ENCODE measurements around the gene PKP4. TPM values are rescaled to one million over a fixed set of nuclear protein-coding genes. Genes with fewer than 3 reads are reported as not detected.

Gene PKP4
- total RNA-seq, 2 donors from 2014 or later = 43.7 to 67.3 TPM

DNA sequence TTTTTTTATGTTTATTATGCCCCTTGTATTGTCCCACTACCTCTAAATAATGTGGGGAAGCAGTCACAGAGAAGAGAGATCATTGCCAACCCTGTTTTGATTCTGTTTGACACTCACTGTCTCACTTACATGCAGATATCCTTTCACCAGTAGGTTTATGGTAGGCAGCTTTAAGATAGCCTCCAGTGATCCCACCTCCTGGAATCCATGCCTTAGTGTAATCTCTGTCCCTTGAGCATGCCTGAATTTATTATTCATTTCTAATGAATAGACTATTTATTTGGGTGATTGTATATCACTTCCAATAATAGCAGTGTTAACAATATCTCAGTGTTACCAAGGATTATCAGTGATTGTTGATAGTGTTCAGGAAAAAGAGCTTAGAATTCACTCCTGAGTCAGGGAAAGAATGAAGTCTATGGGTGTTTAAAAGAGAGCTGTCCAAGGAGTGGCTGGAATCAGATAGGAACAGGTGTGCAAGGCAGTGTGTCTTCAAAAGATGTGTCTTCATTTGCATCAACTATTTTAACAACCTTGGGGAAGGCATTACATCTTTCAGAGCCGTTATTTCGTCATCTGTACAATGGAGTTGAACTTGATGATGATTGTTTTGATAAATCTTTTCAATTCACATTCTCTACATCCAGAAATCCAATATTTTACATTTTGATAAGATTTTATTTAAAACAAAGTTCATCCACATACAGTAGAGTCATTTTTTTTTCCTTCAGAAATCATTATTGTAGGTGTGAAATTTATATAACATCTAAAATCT is 31.9 kb downstream of the PKP4 start:
- intact Hi-C loops (cut with DNase I) = no loop called here
- Histone ChIP-seq H3K4me1 (no peaks in the 10 kb centered on the region), H3K36me3 (no peaks in the 10 kb centered on the region), H3K4me3 (no peak overlapping the region), H3K9ac (ENCODE audit: low read depth in 2 of 2, low read length in 2 of 2) (no peak overlapping the region), H3K27me3 (no peaks in the 10 kb centered on the region), H3K9me3 (no peaks in the 10 kb centered on the region), H3K27ac (no peak overlapping the region)
- DNase-seq = no peak
- TF ChIP-seq, protein P1, sequence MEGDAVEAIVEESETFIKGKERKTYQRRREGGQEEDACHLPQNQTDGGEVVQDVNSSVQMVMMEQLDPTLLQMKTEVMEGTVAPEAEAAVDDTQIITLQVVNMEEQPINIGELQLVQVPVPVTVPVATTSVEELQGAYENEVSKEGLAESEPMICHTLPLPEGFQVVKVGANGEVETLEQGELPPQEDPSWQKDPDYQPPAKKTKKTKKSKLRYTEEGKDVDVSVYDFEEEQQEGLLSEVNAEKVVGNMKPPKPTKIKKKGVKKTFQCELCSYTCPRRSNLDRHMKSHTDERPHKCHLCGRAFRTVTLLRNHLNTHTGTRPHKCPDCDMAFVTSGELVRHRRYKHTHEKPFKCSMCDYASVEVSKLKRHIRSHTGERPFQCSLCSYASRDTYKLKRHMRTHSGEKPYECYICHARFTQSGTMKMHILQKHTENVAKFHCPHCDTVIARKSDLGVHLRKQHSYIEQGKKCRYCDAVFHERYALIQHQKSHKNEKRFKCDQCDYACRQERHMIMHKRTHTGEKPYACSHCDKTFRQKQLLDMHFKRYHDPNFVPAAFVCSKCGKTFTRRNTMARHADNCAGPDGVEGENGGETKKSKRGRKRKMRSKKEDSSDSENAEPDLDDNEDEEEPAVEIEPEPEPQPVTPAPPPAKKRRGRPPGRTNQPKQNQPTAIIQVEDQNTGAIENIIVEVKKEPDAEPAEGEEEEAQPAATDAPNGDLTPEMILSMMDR (IDR thresholded peaks at IDR 0.05) = no peak

DNA sequence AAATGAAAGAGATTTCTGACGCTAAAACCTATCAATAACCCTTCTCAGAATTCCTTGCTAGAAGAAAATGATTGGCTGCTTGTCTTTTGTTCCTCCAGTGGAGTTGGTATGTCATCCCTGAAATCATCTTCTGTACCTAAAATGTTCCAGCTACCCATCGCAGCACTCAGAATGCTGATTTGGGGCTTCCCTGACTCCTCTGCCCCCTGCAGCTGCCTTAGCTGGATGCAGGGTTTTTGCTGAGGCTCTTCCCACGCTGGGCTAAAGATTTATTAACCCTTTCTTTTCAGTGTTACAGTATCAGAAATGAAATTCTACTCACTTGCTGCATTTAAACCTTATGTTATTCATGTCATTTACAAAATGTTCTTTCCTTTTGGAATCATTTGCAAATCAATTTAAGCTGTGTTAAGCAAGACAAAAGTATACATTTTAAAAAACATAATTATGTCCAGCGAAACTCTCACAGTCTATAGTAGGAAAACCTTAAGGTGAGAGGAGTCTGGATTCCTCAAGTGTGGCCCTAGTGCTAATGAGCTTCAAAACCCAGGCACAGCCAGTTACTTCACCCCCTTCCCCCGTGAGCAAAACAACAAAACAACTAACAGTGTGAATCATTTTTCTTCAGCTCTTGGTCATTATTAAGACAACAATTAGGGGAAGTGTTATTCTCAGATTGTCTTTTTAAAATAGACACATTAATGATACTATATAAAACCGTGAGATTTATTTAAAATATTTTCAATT is 32.8 kb downstream of the PKP4 start:
- intact Hi-C loops (cut with DNase I) = no loop called here
- H3K27ac ChIP-seq = no peak overlapping the region
- TF ChIP-seq, protein P1 (IDR thresholded peaks at IDR 0.05) = no peak

DNA sequence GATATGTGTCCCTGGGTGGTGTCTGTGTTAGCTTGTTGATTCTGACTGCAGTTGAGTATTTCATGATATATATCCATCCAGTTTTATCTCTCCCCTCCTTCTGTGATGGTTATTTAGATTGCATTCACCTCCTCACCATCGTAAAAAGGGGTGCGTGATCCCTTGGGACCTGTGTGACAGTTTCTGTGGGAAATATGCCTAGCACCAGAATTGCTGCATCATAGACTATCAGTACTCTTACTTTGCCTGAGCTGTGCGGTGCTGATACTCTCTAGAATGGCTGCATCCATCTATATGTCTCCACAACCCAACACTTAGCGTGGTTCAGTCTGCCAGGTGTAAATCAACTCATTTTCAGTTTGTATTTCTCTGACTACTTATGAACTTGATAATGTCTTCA is 34.3 kb downstream of the PKP4 start:
- Histone ChIP-seq H3K27ac (no peak overlapping the region), H3K9me3 (no peaks in the 10 kb centered on the region), H3K27me3 (no peaks in the 10 kb centered on the region), H3K36me3 (no peaks in the 10 kb centered on the region), H3K9ac (ENCODE audit: low read depth in 2 of 2, low read length in 2 of 2) (no peak overlapping the region), H3K4me3 (no peak overlapping the region), H3K4me1 (no peaks in the 10 kb centered on the region)
- no peak for DNase-seq
- TF ChIP-seq, protein P1 (IDR thresholded peaks at IDR 0.05) = no peak
- intact Hi-C loops (cut with DNase I) = no loop called here

More for the DNA sequence above, 32.8 kb downstream of the PKP4 start:
- Histone ChIP-seq H3K9me3 (no peaks in the 10 kb centered on the region), H3K9ac (ENCODE audit: low read depth in 2 of 2, low read length in 2 of 2) (no peak overlapping the region), H3K27me3 (no peaks in the 10 kb centered on the region), H3K4me3 (no peak overlapping the region), H3K36me3 (no peaks in the 10 kb centered on the region), H3K4me1 (no peaks in the 10 kb centered on the region)
- no peak for DNase-seq

DNA sequence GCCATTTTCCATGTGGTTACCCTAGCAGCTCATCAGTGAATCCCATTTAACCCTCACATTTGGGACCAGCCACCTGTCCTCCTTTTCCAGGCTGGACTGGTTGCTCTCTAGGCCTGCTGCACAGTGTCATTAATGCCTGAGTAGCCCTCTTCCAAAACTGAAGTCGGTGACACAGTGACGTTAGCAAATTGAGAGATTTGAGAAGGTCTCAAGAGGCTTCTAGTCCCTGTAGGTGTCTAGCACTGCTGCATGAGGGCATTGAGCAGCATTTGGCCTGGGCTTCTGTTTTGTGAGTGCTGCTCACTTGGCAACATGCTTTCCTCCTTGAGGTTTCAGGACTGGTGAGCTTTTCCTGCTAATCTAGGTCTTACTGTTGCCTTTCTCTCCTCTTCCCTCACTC is 36.7 kb downstream of the PKP4 start:
- Histone ChIP-seq H3K4me3 (no peak overlapping the region), H3K36me3 (no peaks in the 10 kb centered on the region), H3K27me3 (no peaks in the 10 kb centered on the region), H3K9ac (ENCODE audit: low read depth in 2 of 2, low read length in 2 of 2) (no peak overlapping the region), H3K27ac (no peak overlapping the region), H3K4me1 (no peaks in the 10 kb centered on the region), H3K9me3 (no peaks in the 10 kb centered on the region)
- no peak for DNase-seq
- TF ChIP-seq, protein P1 (IDR thresholded peaks at IDR 0.05) = no peak
- intact Hi-C loops (cut with DNase I) = no loop called here

DNA sequence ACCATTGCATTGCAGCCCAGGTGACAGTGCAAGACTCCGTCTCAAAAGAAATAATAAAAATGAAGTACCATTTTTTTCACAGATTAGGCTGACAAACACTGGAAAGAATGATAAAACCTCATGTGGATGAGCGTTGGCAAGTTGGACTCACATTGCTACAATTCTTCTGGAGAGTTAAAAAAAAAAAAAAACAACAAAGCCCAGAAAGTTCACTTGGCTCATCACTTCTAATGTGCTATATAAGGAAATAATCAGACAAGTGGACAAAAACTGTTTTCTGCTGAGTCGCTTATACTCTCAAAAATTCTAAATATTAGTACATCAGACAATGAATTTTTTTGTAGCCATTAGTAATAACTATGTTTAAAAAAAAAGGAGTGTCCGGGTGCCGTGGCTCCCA is 38.4 kb downstream of the PKP4 start:
- Histone ChIP-seq H3K27me3 (no peaks in the 10 kb centered on the region), H3K9me3 (no peaks in the 10 kb centered on the region), H3K9ac (ENCODE audit: low read depth in 2 of 2, low read length in 2 of 2) (no peak overlapping the region), H3K4me3 (no peak overlapping the region), H3K36me3 (no peaks in the 10 kb centered on the region), H3K27ac (no peak overlapping the region), H3K4me1 (no peaks in the 10 kb centered on the region)
- no peak for DNase-seq
- TF ChIP-seq, protein P1 (IDR thresholded peaks at IDR 0.05) = no peak
- intact Hi-C loops (cut with DNase I) = no loop called here

Data from colonic mucosa (tissue), 4 donors.